ENCODE measurements around the gene MRGPRX3.

Gene MRGPRX3

DNA sequence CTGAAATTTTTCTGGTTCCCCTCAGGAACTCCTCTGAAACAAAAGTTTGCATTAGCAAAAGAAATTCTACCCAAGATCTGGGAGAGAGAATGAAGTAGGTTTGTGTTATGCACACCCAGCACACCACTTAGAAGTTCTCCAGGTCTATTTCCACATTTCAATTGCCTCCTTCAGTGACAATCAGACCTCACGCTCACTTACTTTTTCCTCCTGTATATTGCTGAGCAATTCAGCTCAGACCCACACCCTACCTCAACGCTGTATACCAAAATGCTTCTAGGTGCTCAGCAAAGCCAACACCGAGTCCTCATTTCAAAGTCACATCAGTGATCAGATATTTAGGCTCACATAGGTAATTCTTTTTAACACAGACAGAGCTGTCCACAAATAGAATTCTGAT is 19.2 kb downstream of the MRGPRX3 start:
- in situ Hi-C loops (cut with MboI; ENCODE audit: low sequenced_read_pairs), result no loop called here

DNA sequence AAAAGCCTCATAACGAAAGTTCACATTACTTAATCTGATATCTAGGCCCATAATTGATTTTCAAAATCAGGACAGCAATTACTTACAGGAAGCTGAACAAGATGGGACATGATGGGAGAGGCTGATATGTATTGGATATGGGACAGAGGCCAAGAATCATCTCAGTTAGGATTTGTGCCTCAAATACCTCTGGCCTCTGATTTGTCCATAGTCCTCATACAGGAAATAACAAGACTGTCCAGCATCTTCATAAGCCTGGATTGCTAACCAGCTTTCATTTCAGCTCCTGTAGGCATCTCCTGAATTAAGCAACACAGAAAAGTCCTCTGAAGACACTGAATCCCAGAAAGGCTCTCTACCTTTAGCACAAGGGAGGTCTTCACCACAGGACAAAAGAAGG is 36.0 kb downstream of the MRGPRX3 start:
- in situ Hi-C loops (cut with MboI; ENCODE audit: low sequenced_read_pairs), result no loop called here

- in situ Hi-C loops (cut with MboI; ENCODE audit: low sequenced_read_pairs), result no loop called here
Observed at GRCh38 chr11:18171377-18172000, 39.1 kb downstream of the MRGPRX3 start.

- in situ Hi-C loops (cut with MboI; ENCODE audit: low sequenced_read_pairs), result no loop called here
Observed at GRCh38 chr11:18172666-18173065, 40.3 kb downstream of the MRGPRX3 start, which contains the start of gene MRGPRX4. Gene MRGPRX4 (plus strand): TSS chr11:18172837. CDS start chr11:18173257, 420 bp downstream.

- in situ Hi-C loops (cut with MboI; ENCODE audit: low sequenced_read_pairs), result no loop called here
Observed at GRCh38 chr11:18173225-18173866, 41.0 kb downstream of the MRGPRX3 start.
